Activated effector memory CD4-positive, alpha-beta T cell treated with Interleukin-2 at 50 U/mL for 16 hours (primary cell): ENCODE data around the gene BRCA2.

Source experiments
- DNase-seq: peaks from one replicate; pipeline ENCODE4 v3.0.0-alpha.2; 2020

Gene BRCA2

DNA sequence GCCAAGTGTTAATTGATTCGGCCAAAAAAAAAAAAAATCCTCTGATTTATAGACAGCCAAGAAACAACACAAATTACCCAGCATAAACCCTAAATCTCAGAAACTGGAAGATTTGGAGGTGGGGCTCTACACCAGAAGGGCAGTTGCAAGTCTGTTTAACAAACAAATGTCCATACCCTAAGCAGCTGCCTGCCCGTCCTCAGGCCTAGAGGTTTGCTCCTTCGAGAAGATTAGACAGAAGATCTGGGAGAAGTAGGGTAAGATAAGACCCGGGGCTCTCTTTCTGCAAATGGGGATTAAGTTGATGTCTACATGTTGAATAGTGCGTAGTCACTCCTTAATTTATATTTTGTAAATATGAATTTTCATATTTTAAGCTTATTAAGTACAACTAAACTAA, 116.1 kb downstream of the BRCA2 start:
- no peak for DNase-seq

DNA sequence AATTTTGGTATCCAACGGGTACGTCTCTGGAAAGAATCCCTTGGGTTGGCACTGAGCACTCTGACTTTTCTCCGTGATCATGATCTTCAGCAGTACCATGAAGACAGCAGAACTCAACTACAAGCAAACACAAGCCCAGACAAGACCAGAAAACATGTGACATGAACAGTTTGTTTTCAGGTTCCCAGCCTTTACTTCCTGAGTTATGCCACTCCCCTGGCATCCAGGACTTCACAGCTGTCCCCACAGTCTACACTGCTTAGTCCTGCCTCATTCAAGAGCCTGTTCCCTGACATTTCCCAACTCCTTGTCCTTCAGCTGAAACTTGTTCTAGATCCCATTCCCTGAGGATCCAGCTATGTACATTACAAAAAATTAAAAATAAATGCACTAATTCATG, 117.5 kb downstream of the BRCA2 start:
- DNase-seq, result no peak

DNA sequence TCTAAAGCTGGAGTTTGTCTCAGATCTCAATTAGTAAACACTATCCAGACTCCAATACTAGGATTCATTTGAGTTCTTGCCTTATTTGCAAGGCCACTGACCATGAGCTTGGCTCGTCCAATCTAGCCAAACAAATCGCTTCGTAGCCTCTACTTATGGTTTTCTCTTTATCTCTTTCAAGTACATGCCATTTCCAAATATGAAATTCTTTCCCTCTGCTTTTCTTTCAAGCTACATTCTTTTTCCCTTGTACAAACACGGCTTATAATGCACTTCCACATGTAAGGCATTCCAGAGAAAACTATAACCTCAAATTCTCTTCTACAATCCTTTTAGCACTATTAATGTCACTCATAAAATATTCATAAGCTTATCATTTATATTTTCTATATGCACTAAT, 123.6 kb downstream of the BRCA2 start:
- no peak for DNase-seq

DNA sequence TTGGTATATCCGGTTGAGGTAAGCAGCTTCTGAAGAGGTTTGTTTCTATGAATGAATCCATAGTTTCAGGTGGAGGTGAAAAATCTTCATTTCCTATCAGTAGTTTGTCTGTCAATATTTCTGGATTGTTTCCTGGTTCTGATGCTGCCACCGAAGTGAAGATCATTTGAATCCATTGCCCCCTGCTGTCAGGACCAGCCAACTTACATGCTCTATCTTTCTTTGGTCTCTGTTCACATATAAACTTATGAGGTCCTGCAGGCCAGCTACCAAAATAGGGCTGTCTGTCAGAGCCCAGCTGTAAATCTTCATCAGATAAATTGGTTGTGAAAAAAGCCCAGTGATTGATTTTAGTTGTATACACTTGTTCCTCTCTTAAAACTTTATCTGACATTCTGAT, 127.8 kb downstream of the BRCA2 start:
- DNase-seq, result no peak

DNA sequence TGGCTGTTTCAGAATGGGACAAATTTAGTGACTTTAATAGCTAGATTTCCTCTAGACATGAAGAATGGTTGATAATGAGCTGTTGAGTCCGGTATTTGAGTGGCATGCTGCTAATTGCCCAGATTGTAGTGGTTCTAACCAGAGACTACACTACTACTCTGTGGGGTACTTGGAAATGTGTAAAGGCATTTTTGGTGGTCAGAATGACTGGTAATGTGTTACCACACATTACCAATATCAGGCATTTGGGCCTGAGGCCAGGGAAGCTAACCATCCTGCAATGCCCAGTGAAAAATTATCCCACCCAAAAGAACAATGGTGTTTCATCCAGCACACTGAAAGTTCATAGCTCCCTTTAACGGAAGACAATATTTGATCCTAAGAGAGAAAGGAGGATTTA, 130.2 kb downstream of the BRCA2 start:
- DNase-seq, result no peak

DNA sequence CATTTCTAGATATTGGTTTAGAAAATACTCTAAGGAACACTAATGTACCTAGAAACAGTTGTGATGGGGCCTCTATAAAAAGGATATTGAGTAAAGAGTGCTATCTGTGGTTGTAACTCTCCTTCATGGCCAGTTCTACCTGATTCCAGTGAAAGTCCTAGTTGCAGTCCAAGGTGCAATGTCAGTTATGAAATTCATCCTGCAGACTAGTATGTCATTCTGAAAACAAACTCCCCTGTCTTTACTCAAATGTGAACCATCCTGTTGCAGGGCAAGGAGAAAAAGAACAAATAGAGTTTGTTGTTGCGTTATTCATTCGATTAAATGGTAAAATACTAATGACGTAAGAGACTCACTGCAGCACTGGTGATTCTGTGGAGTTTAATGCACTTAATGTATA, 130.9 kb downstream of the BRCA2 start:
- no peak for DNase-seq

DNA sequence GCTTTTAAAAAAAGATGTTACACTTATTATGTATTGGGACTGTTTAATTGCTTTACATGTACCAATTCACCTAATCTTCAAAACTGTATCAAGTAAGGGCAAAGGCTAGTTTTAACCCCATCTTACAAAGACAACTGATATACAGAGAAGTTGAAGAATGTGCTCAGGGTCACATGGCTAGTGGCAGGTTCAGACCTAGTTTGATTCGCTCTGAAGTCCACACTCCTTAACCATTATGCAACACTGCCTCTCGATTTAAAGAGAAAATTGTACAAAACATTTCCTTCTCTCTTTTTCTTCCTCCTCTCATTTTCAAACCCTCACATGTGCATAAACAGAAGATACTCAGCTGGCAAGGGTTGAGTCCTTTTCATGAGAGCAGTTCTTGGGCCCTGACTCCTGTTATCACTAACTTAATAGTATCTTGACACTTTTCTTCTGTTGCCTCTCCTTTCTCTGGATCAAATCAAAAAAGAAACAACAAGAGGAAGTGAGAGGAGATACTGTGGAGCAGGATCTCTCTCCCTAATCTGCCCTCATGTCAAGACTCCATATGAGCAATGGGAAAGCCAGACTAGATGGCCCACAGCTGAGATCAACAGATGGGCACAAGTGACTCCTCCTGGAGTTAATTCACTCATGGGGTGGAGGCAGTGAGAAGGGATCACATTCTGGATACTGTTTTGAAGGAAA, 131.6 kb downstream of the BRCA2 start:
- DNase-seq, result no peak

DNA sequence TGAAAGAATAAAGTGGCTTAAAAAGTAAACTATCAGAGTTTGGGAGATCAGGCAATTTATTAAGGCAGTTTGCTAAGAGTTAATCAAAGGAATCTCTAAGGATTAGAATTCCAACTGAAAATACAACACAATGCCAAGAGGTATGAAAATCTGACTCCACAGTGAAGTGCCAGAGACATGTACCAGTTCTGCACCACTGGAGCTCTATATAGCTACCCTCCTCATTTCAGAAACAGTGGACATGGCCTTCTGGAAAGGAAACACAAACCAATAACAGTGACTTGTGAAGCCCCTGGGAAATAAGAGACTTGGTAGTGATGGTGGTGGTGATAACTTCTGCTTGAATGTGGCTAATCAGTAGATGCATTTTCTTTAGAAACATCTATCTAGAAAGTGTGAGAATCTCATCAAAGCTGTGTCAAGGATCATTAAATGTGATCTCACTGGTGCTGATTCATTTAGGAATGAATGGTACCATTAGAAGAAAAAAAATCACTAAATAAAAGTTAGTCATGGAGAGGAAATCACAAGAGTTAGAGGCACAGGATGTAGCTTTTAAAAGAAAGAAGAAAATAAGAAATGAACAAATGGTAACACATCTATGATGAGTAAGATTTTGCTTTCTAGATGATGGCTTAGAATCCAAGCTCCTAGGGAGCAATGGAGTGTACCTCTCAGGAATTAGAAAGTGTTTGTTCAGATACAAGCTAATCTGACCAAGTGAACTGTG, 132.8 kb downstream of the BRCA2 start:
- DNase-seq, result no peak

DNA sequence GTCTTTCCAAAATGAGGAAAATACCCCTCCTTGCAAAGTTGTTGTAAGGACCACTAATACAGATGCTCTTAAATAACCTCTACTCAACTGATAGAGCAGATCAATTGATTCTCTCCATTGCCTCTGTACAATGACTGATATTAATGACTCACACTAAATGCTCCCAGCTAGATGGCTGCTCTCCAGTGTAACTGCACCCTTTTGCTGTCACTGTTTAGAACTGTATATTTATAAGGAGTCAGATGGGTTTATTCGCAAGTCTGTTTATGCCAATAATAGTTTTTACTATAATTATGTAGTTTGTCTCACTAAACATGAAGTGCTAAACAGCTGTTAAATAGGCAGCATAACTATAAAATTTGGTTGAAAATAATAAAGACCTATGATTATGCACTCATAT, 133.7 kb downstream of the BRCA2 start:
- DNase-seq, result no peak
